Mucosa of descending colon (tissue), 3 donors: ENCODE results near the gene SYTL2. TPM values are rescaled to one million over a fixed set of nuclear protein-coding genes. Genes with fewer than 3 reads are reported as not detected.

Source experiments
- ATAC-seq: fragments of 200-7000 bp; cut with Tn5 transposase; one replicate; pipeline ENCODE4 v1.9.1; 2020; ENCODE audit warnings: mild to moderate bottlenecking, moderate library complexity
- DNase-seq, 3 donors: peaks; one replicate each; pipeline ENCODE4 v3.0.0-alpha.2; 2020
- H3K36me3 ChIP-seq: fragments of 200-600 bp; one replicate; pipeline ENCODE4 v1.8.0; 2021; ENCODE audit warnings: low read depth, mild to moderate bottlenecking
- H3K4me1 ChIP-seq: fragments of 200-600 bp; one replicate; pipeline ENCODE4 v1.8.0; 2021; ENCODE audit warnings: low read depth, mild to moderate bottlenecking
- H3K4me3 ChIP-seq: fragments of 200-600 bp; one replicate; pipeline ENCODE4 v1.8.0; 2021; ENCODE audit warnings: mild to moderate bottlenecking
- H3K9me3 ChIP-seq: fragments of 200-600 bp; one replicate; pipeline ENCODE4 v1.8.0; 2021; ENCODE audit warnings: mild to moderate bottlenecking
- CTCF ChIP-seq: fragments of 200-600 bp; IDR thresholded peaks from one replicate; pipeline ENCODE4 v1.8.0; 2022; ENCODE audit warnings: antibody characterized with exemption, mild to moderate bottlenecking
- intact Hi-C, 2 donors: fragments of 100-400 bp; cut with DNase I in 1 of 2; cut with micrococcal nuclease in 1 of 2; formaldehyde crosslinking; loops; one replicate each; pipeline versions ENCODE4 v1.11.0 to v1.11.1; 2022; cut with DNase I, micrococcal nuclease
- total RNA-seq, 3 donors: library from RNA; stranded (reverse); fragmentation: NEBNext Ultra II Directional in 2 of 3; extraction: Animal tissue kit (Norgen Biotek cat#: 25700) in 2 of 3; gene quantifications; one replicate each; pipeline versions ENCODE4 v1.2.1 to v1.2.4, GENCODE V29; 2021 to 2023
- donor health status: DM: no; HTN: no; CAD: no; lungs with moderate emphysema.
- donor health status: DM: no; HTN: no; CAD: no.
- donor health status: DM: no; HTN: yes; CAD: no.

SYTL2 gene
- total RNA-seq, 3 donors from 2014 or later, result 150 to 502 (median 282) TPM

GRCh38 chr11:85712953-85713352 is 98.0 kb downstream of the SYTL2 start:
- H3K4me3 ChIP-seq, result no peak overlapping the region
- intact Hi-C loops, result no loop called here
- ATAC-seq, result no peak

GRCh38 chr11:85710917-85711316 is 100.0 kb downstream of the SYTL2 start:
- Histone ChIP-seq H3K4me3 (no peak overlapping the region), H3K36me3 (no peaks in the 10 kb centered on the region), H3K9me3 (no peaks in the 10 kb centered on the region), H3K4me1 (no peaks in the 10 kb centered on the region)
- TF ChIP-seq CTCF, result no peak
- ATAC-seq, result peak; percentile 32
- no peak for DNase-seq
- intact Hi-C loops, result no loop called here

More at GRCh38 chr11:85712953-85713352, 98.0 kb downstream of the SYTL2 start:
- Histone ChIP-seq H3K4me1 (no peaks in the 10 kb centered on the region), H3K9me3 (no peaks in the 10 kb centered on the region), H3K36me3 (no peaks in the 10 kb centered on the region)
- no peak for DNase-seq
- no peak for TF ChIP-seq CTCF

- Histone ChIP-seq H3K4me1 (no peaks in the 10 kb centered on the region), H3K4me3 (no peak overlapping the region), H3K36me3 (no peaks in the 10 kb centered on the region), H3K9me3 (no peaks in the 10 kb centered on the region)
- ATAC-seq (no peak), DNase-seq (no peak)
- intact Hi-C loops, result no loop called here
- TF ChIP-seq CTCF, result no peak
Observed at GRCh38 chr11:85709941-85710702, 100.8 kb downstream of the SYTL2 start.

- H3K36me3 ChIP-seq, result no peaks in the 10 kb centered on the region
- H3K4me1 ChIP-seq, result no peaks in the 10 kb centered on the region
- TF ChIP-seq CTCF, result no peak
- DNase-seq, result no peak
- no peak for ATAC-seq
- no peaks in the 10 kb centered on the region for H3K9me3 ChIP-seq
- intact Hi-C loops, result no loop called here
- no peak overlapping the region for H3K4me3 ChIP-seq
Observed at GRCh38 chr11:85705800-85706199, 105.1 kb downstream of the SYTL2 start.

GRCh38 chr11:85704967-85705366 is 106.0 kb downstream of the SYTL2 start:
- no peaks in the 10 kb centered on the region for H3K36me3 ChIP-seq
- no peak for TF ChIP-seq CTCF
- ATAC-seq, result no peak
- H3K9me3 ChIP-seq, result no peaks in the 10 kb centered on the region
- intact Hi-C loops, result no loop called here
- DNase-seq, result no peak
- no peaks in the 10 kb centered on the region for H3K4me1 ChIP-seq
- no peak overlapping the region for H3K4me3 ChIP-seq
